Uterus (tissue), 2 donors: ENCODE measurements around the gene TSPAN19.

Experiments
- CTCF ChIP-seq, 4 experiments: fragments of 200-600 bp in 2 of 4; fragments of 450-650 bp in 2 of 4; sonication (generic) in 2 of 4; IDR thresholded peaks; one replicate each; pipeline ENCODE4 v1.5.1; 2016 to 2019; ENCODE audit warnings: antibody characterized with exemption in 4 of 4, mild to moderate bottlenecking in 2 of 4, moderate library complexity in 1 of 4
- POLR2A ChIP-seq, 2 donors: fragments of 450-650 bp; IDR thresholded peaks; one replicate each; pipeline ENCODE4 v1.6.1; 2016; ENCODE audit warnings: antibody characterized with exemption in 2 of 2, mild to moderate bottlenecking in 1 of 2, moderate library complexity in 1 of 2

GRCh38 chr12:85016413-85016812, 19.7 kb downstream of the TSPAN19 start:
- TF ChIP-seq POLR2A (IDR thresholded peaks at IDR 0.05): no peak
- TF ChIP-seq CTCF (IDR thresholded peaks at IDR 0.05): no peak
